NT2/D1 (cell line): ENCODE measurements around the gene DHX8.
"Not testable (repeated sequence)": the region's sequence is repeated elsewhere in the genome, so short reads cannot be mapped to it uniquely, and the experiment has no call there.

Experiments used
- YY1 ChIP-seq: IDR thresholded peaks from 2 replicates; pipeline ENCODE4 v1.6.1; 2011; ENCODE audit not compliant: insufficient read length, insufficient read depth
- ZNF274 ChIP-seq: IDR thresholded peaks from 2 replicates; pipeline ENCODE4 v1.6.1; 2011; ENCODE audit warnings: mild to moderate bottlenecking, low read depth, low read length

DNA sequence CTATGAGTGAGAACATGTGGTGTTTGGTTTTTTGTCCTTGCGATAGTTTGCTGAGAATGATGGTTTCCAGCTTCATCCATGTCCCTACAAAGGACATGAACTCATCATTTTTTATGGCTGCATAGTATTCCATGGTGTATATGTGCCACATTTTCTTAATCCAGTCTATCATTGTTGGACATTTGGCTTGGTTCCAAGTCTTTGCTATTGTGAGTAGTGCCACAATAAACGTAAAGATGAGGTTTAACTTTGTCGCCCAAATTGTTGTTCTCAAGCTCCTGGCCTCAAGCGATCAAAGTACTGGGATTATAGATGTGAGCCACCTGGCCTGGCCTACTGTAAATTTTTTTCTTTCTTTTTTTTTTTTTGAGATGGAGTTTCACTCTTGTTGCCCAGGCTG is 21.2 kb upstream of the DHX8 start:
- TF ChIP-seq ZNF274, YY1: not testable (repeated sequence)
